ENCODE measurements around the gene DPF1.

GRCh38 chr19:38193445-38193844, 30.6 kb downstream of the DPF1 start:
- no peak for TF ChIP-seq EZH2phosphoT487 (IDR thresholded peaks at IDR 0.05; ENCODE audit: borderline replicate concordance, low read depth, low read length)
- TF ChIP-seq CTCF (conservative IDR thresholded peaks at IDR 0.05; ENCODE audit: low read length): no peak
